HEK293 (cell line): Measurements from ENCODE around the gene LRRFIP1.

Source experiments
- CTCF ChIA-PET: fragments of 350-600 bp; formaldehyde crosslinking; extraction: SDS; loops from one replicate; lab custom pipeline; 2021; ENCODE audit warnings: antibody characterized with exemption; lab: Yijun Ruan, JAX
- POLR2A ChIA-PET: fragments of 300-600 bp; formaldehyde crosslinking; extraction: SDS; loops from one replicate; lab custom pipeline; 2020; ENCODE audit warnings: antibody characterized with exemption, inconsistent platforms; lab: Yijun Ruan, JAX
- H3K27ac ChIP-seq: fragments of 200-500 bp; sonication (Bioruptor generic); 2 replicates; pipeline ENCODE4 v1.5.1; 2014; ENCODE audit warnings: low read depth, low read length, control low read depth, inconsistent platforms; ENCODE audit errors: extremely low read depth
- H3K36me3 ChIP-seq, 2 experiments: fragments of 200-500 bp in 1 of 2; sonication (Bioruptor generic) in 1 of 2; 1 replicate in 1 of 2; 2 replicates in 1 of 2; pipeline ENCODE4 v1.5.1; 2014 to 2017; ENCODE audit warnings: inconsistent platforms in 2 of 2, low read length in 2 of 2; ENCODE audit not compliant: control insufficient read depth in 2 of 2, insufficient read depth in 1 of 2
- H3K4me1 ChIP-seq: fragments of 200-500 bp; sonication (Bioruptor generic); 2 replicates; pipeline ENCODE4 v1.5.1; 2014; ENCODE audit warnings: mild to moderate bottlenecking, low read length, inconsistent platforms; ENCODE audit not compliant: control insufficient read depth, insufficient read depth
- H3K4me3 ChIP-seq: 2 replicates; pipeline ENCODE4 v1.5.1; 2011; ENCODE audit warnings: low read depth, mild to moderate bottlenecking, control low read depth, low read length, moderate library complexity
- H3K9me3 ChIP-seq: fragments of 200-500 bp; sonication (Bioruptor generic); 2 replicates; pipeline ENCODE4 v1.5.1; 2014; ENCODE audit warnings: low read depth, low read length, inconsistent platforms; ENCODE audit not compliant: control insufficient read depth, insufficient read depth
- GLI4 ChIP-seq: fragments of 450-650 bp; formaldehyde crosslinking; IDR thresholded peaks from 2 replicates; pipeline ENCODE4 v1.5.1; 2016; ENCODE audit warnings: missing biosample characterization, missing genetic modification characterization
- KLF16 ChIP-seq: fragments of 450-650 bp; formaldehyde crosslinking; IDR thresholded peaks from 2 replicates; pipeline ENCODE4 v1.5.1; 2017; ENCODE audit warnings: missing biosample characterization, missing genetic modification characterization
- MEIS1 ChIP-seq: sonication (generic); formaldehyde crosslinking; IDR thresholded peaks from 2 replicates; pipeline ENCODE4 v1.8.1; 2022; ENCODE audit warnings: missing genetic modification reagents, mild to moderate bottlenecking, borderline replicate concordance
- RBAK ChIP-seq: fragments of 450-650 bp; formaldehyde crosslinking; IDR thresholded peaks from 2 replicates; pipeline ENCODE4 v1.5.1; 2016; ENCODE audit warnings: missing biosample characterization, missing genetic modification characterization
- REPIN1 ChIP-seq: fragments of 450-650 bp; formaldehyde crosslinking; IDR thresholded peaks from 2 replicates; pipeline ENCODE4 v1.5.1; 2017; ENCODE audit warnings: missing biosample characterization, missing genetic modification characterization, low read depth
- REST ChIP-seq: fragments of 450-650 bp; formaldehyde crosslinking; IDR thresholded peaks from 2 replicates; pipeline ENCODE4 v1.5.1; 2016; ENCODE audit warnings: missing biosample characterization, missing genetic modification characterization
- SCRT1 ChIP-seq: fragments of 450-650 bp; formaldehyde crosslinking; IDR thresholded peaks from 2 replicates; pipeline ENCODE4 v1.5.1; 2016; ENCODE audit warnings: missing biosample characterization, missing genetic modification characterization, borderline replicate concordance
- ZBTB17 ChIP-seq: fragments of 450-650 bp; formaldehyde crosslinking; IDR thresholded peaks from 2 replicates; pipeline ENCODE4 v1.5.1; 2016; ENCODE audit warnings: missing biosample characterization, missing genetic modification characterization
- ZBTB7A ChIP-seq: fragments of 450-650 bp; formaldehyde crosslinking; IDR thresholded peaks from 2 replicates; pipeline ENCODE4 v1.5.1; 2016; ENCODE audit warnings: low read depth, missing biosample characterization, missing genetic modification characterization
- ZFP3 ChIP-seq: fragments of 450-650 bp; formaldehyde crosslinking; IDR thresholded peaks from 2 replicates; pipeline ENCODE4 v1.5.1; 2016; ENCODE audit warnings: low read depth, missing biosample characterization, missing genetic modification characterization
- ZNF10 ChIP-seq: fragments of 450-650 bp; formaldehyde crosslinking; IDR thresholded peaks from 2 replicates; pipeline ENCODE4 v1.5.1; 2017; ENCODE audit warnings: missing biosample characterization, missing genetic modification characterization
- ZNF112 ChIP-seq: fragments of 450-650 bp; formaldehyde crosslinking; IDR thresholded peaks from 2 replicates; pipeline ENCODE4 v1.5.0; 2017; ENCODE audit warnings: missing biosample characterization, missing genetic modification characterization
- ZNF155 ChIP-seq: fragments of 450-650 bp; formaldehyde crosslinking; IDR thresholded peaks from 2 replicates; pipeline ENCODE4 v1.5.1; 2016; ENCODE audit warnings: missing biosample characterization, missing genetic modification characterization
- ZNF169 ChIP-seq: fragments of 450-650 bp; formaldehyde crosslinking; IDR thresholded peaks from 2 replicates; pipeline ENCODE4 v1.5.1; 2016; ENCODE audit warnings: missing biosample characterization, missing genetic modification characterization
- ZNF175 ChIP-seq: fragments of 450-650 bp; formaldehyde crosslinking; IDR thresholded peaks from 2 replicates; pipeline ENCODE4 v1.5.1; 2016; ENCODE audit warnings: missing biosample characterization, missing genetic modification characterization
- ZNF473 ChIP-seq: fragments of 450-650 bp; formaldehyde crosslinking; IDR thresholded peaks from 2 replicates; pipeline ENCODE4 v1.5.1; 2017; ENCODE audit warnings: missing biosample characterization, missing genetic modification characterization
- ZNF549 ChIP-seq: fragments of 450-650 bp; IDR thresholded peaks from 2 replicates; pipeline ENCODE4 v1.5.1; 2018; ENCODE audit warnings: missing biosample characterization, missing genetic modification characterization, mild to moderate bottlenecking, inconsistent platforms, moderate library complexity
- ZNF571 ChIP-seq: fragments of 450-650 bp; formaldehyde crosslinking; IDR thresholded peaks from 2 replicates; pipeline ENCODE4 v1.5.0; 2017; ENCODE audit warnings: missing biosample characterization, missing genetic modification characterization
- ZNF623 ChIP-seq: fragments of 450-650 bp; formaldehyde crosslinking; IDR thresholded peaks from 2 replicates; pipeline ENCODE4 v1.5.1; 2016; ENCODE audit warnings: missing biosample characterization, missing genetic modification characterization
- ZNF664 ChIP-seq: fragments of 450-650 bp; formaldehyde crosslinking; IDR thresholded peaks from 2 replicates; pipeline ENCODE4 v1.5.1; 2016; ENCODE audit warnings: missing biosample characterization, missing genetic modification characterization
- ZNF776 ChIP-seq: fragments of 450-650 bp; formaldehyde crosslinking; IDR thresholded peaks from 2 replicates; pipeline ENCODE4 v1.5.0; 2017; ENCODE audit warnings: missing biosample characterization, missing genetic modification characterization, borderline replicate concordance
- TF ChIP-seq, protein P1 (sequence below): fragments of 450-650 bp; formaldehyde crosslinking; IDR thresholded peaks from 2 replicates; pipeline ENCODE4 v1.5.1; 2016; ENCODE audit warnings: missing biosample characterization, missing genetic modification characterization
- TF ChIP-seq, protein P2 (sequence below): fragments of 450-650 bp; formaldehyde crosslinking; IDR thresholded peaks from 2 replicates; pipeline ENCODE4 v1.5.0; 2017; ENCODE audit warnings: missing biosample characterization, missing genetic modification characterization, borderline replicate concordance

LRRFIP1 gene

DNA sequence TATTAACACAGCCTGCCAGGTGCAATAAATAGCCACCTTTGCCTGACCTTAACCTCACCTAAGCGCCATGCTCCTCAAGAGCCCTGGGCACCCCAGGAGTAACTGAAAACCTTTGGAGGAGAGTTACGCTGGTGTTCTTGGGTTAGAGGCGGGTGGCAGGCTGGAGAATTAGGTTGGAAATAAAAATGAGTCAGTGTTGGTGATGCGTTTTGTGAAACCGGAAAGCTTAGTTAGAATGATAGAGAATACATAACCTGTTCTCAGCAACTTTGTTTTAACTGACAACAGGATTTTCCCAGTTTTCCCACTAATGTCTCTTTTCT, 17.0 kb downstream of the LRRFIP1 start (continued):
- TF ChIP-seq, protein P1, sequence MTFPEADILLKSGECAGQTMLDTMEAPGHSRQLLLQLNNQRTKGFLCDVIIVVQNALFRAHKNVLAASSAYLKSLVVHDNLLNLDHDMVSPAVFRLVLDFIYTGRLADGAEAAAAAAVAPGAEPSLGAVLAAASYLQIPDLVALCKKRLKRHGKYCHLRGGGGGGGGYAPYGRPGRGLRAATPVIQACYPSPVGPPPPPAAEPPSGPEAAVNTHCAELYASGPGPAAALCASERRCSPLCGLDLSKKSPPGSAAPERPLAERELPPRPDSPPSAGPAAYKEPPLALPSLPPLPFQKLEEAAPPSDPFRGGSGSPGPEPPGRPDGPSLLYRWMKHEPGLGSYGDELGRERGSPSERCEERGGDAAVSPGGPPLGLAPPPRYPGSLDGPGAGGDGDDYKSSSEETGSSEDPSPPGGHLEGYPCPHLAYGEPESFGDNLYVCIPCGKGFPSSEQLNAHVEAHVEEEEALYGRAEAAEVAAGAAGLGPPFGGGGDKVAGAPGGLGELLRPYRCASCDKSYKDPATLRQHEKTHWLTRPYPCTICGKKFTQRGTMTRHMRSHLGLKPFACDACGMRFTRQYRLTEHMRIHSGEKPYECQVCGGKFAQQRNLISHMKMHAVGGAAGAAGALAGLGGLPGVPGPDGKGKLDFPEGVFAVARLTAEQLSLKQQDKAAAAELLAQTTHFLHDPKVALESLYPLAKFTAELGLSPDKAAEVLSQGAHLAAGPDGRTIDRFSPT (tag by site-specific recombination): no peak
- TF ChIP-seq ZNF169 (tag by site-specific recombination): no peak
- TF ChIP-seq REPIN1 (tag by site-specific recombination): no peak

DNA sequence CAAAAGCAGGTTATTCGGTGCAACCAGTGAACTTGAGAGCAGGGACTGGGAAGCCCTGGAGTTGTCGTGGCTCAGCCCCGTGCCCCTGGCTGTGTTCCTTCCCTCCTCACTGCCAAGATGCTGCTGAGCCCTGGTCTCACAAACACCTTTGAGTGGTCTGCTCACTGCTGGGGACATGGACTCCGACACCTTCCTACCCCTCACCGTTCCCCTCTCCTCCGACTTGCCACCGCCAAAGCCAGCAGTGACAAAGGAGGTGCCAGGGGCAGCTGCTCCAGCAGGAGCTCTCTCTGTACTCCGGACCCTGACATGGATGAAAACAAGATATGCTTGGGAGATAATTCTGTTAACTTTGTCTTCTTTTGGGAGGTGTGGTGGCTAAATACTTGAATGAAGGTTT, 17.9 kb downstream of the LRRFIP1 start:
- no peaks in the 10 kb centered on the region for H3K9me3 ChIP-seq

DNA sequence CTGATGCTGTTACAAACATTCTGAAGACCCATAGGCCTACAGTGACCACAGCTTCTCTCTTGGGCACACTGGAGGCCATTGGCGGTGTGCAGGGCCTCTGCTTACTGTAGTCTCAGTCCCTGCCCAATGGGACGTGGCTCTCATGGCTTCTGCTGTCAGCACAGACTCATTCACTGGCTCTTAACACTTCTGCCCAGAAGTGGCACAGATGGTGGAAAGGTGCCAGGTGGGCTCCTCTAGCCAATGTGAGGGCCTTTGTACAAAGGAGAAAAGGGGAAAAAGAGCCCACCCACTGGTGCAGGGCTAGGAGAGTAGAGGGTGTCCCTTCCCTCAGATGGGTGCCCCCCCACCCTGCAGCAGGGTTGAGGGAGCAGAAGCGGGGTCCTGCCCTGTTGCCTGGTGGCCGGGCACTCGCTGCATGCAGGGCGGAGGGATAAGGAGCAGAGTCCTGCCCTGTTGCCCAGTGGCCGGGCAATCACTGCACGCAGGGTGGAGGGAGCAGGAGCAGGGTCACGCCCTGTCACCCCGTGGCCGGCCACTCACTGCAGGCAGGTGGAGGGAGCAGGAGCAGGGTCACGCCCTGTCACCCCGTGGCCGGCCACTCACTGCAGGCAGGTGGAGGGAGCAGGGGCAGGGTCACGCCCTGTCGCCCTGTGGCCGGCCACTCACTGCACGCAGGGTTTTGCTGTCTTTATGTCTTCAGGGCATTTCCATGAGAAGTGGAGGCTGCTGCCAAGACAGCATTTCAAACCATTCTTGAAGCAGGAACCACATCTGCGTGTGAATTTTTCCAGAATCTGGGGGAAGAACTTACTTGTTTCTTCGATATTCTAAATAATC, 20.0 kb downstream of the LRRFIP1 start:
- POLR2A ChIA-PET: no interaction called here
- no peaks in the 10 kb centered on the region for H3K9me3 ChIP-seq
- peaks cover 0 to 36% of the 10 kb centered on the region in 2 experiments; a peak in 1 of 3 replicates for H3K36me3 ChIP-seq
- no peak overlapping the region for H3K4me3 ChIP-seq
- no peaks in the 10 kb centered on the region for H3K4me1 ChIP-seq
- H3K27ac ChIP-seq: no peak overlapping the region
- CTCF ChIA-PET: interaction anchor here (0.6 kb wide), 1 partner anchor 98 kb away, joined by 3 read pairs; no protein-coding TSS in a partner anchor
- TF ChIP-seq ZNF10 (tag by site-specific recombination) (no peak), ZNF112 (tag by site-specific recombination) (no peak), SCRT1 (tag by site-specific recombination) (no peak), GLI4 (tag by site-specific recombination) (no peak), KLF16 (tag by site-specific recombination) (no peak), ZNF623 (tag by site-specific recombination) (no peak), ZNF664 (tag by site-specific recombination) (no peak), ZNF571 (tag by site-specific recombination) (no peak), ZBTB7A (no peak), RBAK (tag by site-specific recombination) (no peak), REST (no peak), ZNF473 (tag by site-specific recombination) (no peak), ZBTB17 (tag by site-specific recombination) (no peak), ZNF549 (no peak), ZNF776 (tag by site-specific recombination) (no peak), ZFP3 (no peak)
- TF ChIP-seq, protein P2, sequence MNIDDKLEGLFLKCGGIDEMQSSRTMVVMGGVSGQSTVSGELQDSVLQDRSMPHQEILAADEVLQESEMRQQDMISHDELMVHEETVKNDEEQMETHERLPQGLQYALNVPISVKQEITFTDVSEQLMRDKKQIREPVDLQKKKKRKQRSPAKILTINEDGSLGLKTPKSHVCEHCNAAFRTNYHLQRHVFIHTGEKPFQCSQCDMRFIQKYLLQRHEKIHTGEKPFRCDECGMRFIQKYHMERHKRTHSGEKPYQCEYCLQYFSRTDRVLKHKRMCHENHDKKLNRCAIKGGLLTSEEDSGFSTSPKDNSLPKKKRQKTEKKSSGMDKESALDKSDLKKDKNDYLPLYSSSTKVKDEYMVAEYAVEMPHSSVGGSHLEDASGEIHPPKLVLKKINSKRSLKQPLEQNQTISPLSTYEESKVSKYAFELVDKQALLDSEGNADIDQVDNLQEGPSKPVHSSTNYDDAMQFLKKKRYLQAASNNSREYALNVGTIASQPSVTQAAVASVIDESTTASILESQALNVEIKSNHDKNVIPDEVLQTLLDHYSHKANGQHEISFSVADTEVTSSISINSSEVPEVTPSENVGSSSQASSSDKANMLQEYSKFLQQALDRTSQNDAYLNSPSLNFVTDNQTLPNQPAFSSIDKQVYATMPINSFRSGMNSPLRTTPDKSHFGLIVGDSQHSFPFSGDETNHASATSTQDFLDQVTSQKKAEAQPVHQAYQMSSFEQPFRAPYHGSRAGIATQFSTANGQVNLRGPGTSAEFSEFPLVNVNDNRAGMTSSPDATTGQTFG: no peak

More for the DNA sequence above, 17.9 kb downstream of the LRRFIP1 start:
- TF ChIP-seq ZNF155 (tag by site-specific recombination): no peak
- TF ChIP-seq MEIS1 (CRISPR knock-in tag): no peak
- no peak for TF ChIP-seq ZNF175 (tag by site-specific recombination)
- Histone ChIP-seq H3K27ac (no peak overlapping the region), H3K4me3 (no peak overlapping the region), H3K36me3 (peaks cover 0 to 30% of the 10 kb centered on the region in 2 experiments; a peak in 1 of 3 replicates), H3K4me1 (no peaks in the 10 kb centered on the region)
- CTCF ChIA-PET: no interaction called here
- POLR2A ChIA-PET: no interaction called here
